Kidney tubule cell (primary cell): ENCODE results near the gene ITCH.
"Not testable (repeated sequence)": the region's sequence is repeated elsewhere in the genome, so short reads cannot be mapped to it uniquely, and the experiment has no call there.

Source experiments
- DNase-seq: peaks from one replicate; pipeline ENCODE4 v3.0.0-alpha.2; 2018; ENCODE audit warnings: low spot score

Gene ITCH

DNA sequence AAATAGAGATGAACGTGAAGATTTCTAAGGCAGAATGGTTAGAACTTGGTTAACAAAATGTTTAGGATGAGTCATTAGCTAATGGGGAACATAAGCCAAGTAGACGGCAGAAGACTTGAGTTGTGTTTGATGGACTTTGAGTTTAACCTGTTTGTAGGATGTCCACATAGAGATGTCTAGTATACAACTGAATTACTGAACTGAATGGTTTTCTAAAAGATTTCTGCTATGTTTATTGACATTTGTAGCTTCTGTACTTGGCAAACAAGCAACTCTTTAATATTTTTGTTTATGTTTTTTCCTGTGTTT lies 98.7 kb downstream of the ITCH start:
- no peak for DNase-seq

- DNase-seq, result no peak
These were observed 105.9 kb downstream of the ITCH start for GRCh38 chr20:34468951-34469350.

DNA sequence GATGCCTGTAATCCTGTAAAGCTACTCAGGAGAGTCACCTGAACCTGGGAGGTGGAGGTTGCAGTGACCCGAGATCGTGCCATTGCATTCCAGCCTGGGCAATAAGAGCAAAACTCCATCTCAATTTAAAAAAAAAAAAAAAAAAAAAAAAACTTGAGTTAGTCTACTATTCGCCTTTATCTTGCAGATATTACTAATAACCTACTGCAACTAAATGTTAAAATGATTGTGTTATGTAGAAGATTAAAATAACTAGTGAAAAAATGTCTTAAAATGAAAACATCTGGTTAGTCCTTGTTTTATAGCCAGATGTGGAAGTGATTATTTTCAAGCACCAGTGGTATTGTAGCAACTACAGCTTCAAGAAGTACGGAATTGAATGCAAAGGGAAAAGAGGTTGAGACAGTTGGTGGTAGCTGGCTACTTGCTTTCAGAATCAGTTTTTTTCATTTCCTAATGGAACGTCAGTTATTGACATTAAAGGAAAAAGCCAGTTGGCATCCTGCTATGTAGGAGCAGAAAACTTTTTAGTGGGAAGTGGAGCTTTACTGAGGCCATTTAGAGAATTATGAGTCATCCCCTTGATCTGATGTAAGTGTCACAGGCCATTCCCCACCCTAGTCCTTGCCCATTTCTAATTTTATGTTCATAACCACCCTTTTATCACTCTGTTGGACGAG lies 109.3 kb downstream of the ITCH start:
- peak; percentile 27 for DNase-seq

GRCh38 chr20:34473262-34473883 lies 110.3 kb downstream of the ITCH start:
- DNase-seq, result no peak

DNA sequence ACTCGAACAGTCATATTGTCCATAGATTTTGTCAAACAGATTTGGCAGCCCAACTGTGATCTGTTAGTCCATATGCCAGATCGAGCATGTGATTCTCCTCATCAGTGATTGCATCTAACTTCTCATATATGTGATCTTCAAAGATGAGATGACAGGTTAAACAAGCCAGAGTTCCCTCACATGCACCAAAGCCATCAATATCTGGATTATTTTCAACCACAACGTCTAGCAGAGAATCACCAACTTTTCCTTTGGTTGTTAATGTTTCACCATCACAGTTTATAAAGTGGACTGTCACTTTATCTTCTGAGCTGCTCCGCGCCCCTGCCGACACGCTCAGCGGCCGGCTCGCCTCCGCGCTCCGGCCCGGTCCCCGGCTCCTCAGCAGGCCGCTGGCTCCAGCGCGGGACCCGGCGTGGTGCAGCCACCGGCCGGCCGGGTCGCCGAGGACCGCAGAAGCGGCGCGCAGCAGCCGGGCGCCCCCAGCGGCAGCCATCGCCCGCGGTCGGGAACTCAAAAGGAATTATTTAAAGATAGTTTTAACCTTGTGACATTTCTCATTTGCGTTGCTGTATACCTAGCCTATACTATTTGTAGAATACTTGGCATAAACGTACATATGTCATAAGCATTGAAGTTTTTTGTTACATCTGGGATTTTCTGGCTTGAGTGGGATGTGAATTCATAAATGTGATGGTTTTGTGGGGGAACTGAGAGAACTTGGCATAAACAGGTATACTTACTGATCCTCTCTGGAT lies 113.1 kb downstream of the ITCH start:
- peak; percentile 50 for DNase-seq

- no peak for DNase-seq
These were observed 116.6 kb downstream of the ITCH start for GRCh38 chr20:34479627-34480026.

DNA sequence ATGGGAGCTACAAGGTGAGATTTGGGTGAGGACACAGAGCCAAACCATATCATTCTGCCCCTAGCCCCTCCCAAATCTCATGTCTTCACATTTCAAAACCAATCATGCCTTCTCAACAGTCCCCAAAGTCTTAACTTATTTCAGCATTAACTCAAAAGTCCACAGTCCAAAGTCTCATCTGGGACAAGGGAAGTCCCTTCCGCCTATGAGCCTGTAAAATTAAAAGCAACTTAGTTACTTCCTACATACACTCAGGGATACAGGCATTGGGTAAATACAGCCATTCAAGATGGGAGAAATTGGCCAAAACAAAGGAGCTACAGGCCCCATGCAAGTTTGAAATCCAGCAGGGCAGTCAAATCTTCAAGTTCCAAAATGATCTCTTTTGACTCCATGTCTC lies 119.1 kb downstream of the ITCH start:
- DNase-seq, result not testable (repeated sequence)

DNA sequence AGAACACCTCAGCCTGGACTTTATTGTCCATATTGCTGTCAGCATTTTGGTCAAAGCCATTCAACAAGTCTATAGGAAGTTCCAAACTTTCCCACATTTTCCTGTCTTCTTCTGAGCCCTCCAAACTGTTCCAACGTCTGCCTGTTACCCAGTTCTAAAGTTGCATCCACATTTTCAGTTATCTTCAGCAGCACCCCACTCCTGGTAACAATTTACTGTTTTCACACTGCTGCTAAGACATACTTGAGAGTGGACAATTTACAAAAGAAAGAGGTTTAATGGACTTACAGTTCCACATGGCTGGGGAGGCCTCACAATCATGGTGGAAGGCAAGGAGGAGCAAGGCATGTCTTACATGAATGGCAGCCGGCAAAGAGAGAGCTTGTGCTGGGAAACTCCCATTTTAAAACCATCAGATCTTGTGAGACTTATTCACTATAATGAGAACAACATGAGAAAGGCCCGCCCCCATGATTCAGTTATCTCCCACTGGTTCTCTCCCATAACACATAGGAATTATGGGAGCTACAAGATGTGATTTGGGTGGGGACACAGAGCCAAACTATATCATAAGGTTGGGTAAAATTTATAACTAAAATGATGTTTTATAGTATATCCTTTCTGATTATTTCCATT lies 120.6 kb downstream of the ITCH start:
- not testable (repeated sequence) for DNase-seq

DNA sequence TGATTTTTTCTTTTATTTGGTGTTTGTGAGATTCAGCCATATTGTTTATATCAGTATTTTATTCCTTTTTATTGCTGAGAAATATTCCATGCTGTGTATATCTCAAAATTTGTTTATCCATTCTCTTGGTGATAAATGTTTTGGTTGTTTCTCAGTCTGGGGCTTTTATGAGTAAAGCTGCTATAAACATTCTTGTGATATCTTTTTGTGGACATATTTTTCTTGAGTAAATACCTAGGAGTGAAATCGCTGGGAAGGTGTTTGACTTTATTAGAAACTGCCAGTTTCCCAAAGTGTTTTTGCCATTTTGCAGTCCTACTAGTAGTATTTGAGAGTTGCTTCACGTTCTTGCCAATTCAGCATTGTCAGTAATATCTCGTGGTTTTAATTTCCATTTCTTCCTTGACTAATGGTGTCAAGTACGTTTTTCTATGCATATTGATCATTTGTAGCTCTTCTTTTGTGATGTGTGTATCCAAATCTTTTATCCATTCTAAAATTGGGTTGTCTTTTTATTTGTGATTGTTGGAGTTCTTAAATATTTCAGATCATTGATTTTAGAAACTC lies 122.1 kb downstream of the ITCH start:
- no peak for DNase-seq

- no peak for DNase-seq
These were observed 128.3 kb downstream of the ITCH start for GRCh38 chr20:34491226-34491931.

DNA sequence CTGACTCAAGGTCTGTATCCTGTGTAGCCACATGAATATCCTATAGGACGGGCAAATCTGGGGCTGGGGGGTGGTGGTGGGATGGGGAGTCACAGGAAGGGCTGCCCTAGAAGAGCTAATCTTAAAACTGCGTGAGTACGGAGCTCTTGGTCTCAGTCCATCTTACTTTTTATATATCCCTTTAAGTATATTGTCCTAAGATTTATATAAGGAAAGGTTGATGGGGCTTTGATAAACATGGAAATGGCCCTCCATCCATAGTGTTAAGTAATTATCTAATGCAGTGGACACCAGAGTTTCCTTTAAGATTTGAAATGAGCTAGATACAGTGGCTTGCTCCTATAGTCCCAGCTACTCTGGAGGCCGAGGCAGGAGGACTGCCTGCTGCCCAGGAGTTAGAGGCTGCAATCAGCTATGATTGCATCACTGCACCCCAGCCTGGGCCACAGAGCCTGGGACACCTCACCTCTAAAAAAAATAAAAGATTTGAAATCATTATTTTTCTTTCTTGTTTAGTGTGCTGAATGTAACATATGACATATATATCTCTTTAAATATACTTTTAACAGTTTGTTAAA lies 128.9 kb downstream of the ITCH start:
- DNase-seq, result no peak

DNA sequence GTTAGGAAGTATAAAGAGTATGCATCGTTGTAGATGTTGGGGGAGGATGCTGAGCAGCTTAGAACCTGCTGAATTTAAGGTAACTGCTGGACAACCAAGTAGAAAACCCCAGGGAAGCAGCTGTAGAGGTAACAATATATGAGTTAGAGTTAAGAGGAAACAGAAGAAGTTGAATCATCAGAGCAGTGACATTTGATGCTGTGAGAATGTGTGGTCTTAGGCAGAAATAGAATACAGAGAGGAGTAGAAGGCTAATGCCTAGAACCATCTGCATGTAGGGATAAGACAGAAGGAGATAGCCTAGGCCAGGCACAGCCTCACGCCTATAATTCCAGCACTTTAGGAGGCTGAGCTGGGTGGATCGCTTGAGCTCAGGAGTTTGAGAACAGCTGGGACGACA lies 130.6 kb downstream of the ITCH start:
- no peak for DNase-seq

GRCh38 chr20:34495307-34495706 lies 132.2 kb downstream of the ITCH start:
- DNase-seq, result no peak

- DNase-seq, result no peak
These were observed 132.8 kb downstream of the ITCH start for GRCh38 chr20:34495916-34496315.

DNA sequence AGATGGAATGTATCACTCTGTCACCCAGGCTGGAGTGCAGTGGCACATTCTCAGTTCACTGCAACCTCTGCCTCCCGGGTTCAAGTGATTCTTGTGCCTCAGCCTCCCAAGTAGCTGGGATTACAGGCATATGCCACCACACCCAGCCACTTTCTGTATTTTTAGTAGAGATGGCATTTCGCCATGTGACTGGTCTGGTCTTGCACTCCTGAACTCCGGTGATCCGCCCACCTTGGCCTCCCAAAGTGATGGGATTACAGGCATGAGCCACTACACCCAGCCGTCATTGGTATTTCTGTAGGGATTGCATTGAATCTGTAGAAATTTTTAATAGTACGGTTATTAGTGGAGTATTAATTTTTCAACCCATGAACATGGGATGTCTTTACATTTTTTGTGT lies 134.5 kb downstream of the ITCH start:
- not testable (repeated sequence) for DNase-seq

- no peak for DNase-seq
These were observed 137.8 kb downstream of the ITCH start for GRCh38 chr20:34500823-34501222.

DNA sequence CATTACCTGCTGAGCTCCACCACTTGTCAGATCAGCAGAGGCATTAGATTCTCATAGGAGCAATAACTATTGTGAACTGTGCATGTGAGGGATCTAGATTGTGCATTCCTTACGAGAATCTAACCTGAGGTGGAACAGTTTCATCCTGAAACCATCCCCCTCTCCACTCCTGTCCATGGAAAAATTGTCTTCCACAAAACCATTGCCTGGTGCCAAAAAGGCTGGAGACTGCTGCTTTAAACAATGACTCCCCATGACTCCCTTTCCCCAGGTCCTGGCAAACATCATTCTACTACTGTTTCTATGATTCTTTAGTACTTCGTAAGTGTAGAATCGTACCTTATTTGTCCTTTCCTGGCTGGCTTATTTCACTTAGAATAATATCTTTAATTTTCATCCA lies 143.4 kb downstream of the ITCH start:
- no peak for DNase-seq

DNA sequence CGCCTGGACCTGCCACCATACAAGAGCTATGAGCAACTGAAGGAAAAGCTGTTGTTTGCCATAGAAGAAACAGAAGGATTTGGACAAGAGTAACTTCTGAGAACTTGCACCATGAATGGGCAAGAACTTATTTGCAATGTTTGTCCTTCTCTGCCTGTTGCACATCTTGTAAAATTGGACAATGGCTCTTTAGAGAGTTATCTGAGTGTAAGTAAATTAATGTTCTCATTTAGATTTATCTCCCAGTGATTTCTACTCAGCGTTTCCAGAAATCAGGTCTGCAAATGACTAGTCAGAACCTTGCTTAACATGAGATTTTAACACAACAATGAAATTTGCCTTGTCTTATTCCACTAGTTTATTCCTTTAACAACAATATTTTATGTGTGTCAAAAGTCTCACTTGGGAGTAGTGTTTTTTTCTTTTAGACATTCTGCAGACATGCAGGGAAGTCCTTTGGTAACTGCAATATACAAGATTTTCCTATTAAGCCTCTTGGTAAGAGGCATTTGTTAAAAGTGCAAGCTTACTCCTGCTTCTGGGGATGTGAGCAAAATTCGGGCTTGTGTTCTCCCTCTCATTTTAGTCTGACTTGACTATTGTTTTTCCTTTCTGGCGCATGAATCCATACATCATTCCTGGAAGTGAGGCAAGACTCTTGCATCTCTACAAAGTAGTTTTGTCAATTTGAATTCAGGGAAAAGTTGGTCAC lies 144.8 kb downstream of the ITCH start:
- no peak for DNase-seq

DNA sequence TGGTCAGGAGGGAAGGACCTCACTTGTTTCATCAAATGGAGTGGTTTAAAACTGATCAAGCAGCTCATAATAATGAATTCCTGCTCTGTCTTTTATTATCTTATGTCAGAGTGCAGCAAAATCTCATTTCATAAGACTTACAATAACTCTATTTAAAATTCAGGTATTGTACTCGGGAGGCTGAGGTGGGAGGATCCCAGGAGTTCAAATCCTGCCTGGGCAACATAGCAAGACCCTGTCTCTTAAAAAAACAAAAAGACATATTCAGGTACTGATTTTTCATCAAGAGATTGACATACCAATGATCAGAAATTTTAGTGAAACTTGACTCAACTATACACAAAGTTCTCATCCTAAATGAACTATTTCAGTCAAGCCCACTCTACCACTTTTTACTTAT lies 147.5 kb downstream of the ITCH start:
- DNase-seq, result no peak

DNA sequence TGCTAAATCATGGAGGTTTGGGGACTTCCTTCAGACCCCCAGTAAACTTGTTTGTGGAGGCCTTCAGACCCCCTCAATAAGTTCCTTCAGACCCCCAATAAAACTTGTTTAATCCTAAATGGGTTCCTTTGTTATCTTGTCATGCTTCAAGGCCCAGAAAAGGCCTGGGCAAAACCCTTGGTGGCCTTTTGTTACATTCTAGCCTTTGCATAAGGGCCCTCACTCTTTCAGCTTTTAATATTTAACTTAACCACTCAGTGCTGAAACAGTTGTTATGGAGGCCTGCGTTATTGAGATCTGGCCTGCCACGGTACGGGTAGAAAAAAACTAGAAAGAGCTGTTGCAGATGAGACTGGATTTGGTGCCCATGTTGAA lies 148.8 kb downstream of the ITCH start:
- peak; percentile 77 for DNase-seq
